ENCODE results near the gene KLHDC3. TPM values are rescaled to one million over a fixed set of nuclear protein-coding genes. Genes with fewer than 3 reads are reported as not detected.

KLHDC3 gene
- total and polyA plus RNA-seq, 9 of the 15 experiments (the other 6 are each of a cell fraction or from before 2014, with no cell fraction given) = 4.5 to 171 (median 107) TPM

DNA sequence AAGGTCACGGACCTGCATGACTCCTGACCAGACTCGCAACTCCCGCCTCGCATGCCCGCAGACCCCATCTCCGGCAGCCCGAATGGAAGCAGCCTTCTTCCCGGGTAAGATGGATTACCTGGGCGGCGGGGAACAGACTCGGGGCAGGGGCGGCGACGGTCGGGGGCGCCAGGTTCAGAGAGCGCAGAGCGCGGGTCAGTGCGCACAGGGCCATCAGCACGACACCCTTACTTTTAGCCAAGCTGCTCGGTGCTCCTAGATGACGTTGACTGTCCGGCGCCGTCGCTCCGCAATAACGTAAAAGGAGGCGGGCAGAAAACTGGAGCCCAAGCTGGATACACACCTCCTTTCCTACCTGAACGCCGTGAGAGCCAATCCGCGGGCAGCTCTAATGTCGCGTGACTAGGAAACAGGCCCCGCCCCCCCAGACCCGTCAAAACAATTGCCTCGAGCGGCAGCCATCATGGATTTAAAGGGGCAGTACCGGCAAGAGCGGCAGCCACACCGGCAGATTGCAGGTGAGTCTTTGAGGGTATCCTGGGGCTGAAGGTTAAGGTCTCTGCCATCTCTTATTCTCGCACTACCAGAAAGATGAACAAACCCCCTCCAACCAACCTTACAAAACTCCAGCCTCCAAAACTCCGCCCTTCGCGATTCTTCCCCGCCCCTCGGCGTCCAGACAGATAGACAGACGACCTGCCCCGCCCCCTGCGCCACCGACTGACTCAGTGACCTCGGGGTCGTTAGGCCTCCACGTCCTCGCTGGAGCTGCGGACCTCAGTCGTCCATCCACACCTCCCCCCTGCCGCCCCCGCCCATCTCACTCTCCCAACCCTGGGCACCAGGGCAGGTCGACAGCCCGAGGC is 45.4 kb downstream of the KLHDC3 start, which contains the start of the genes KLC4 and MRPL2 (continued):
- TF ChIP-seq NELFE (IDR thresholded peaks at IDR 0.05; ENCODE audit: insufficient read depth, insufficient read length) = no peak
- TF ChIP-seq WHSC1 (IDR thresholded peaks at IDR 0.05; ENCODE audit: low read length) = no peak
- no peak for TF ChIP-seq ZC3H8 (IDR thresholded peaks at IDR 0.05)
- peak; percentile 59; the same call in 1 of the 2 replicates for TF ChIP-seq RFX5 (IDR thresholded peaks at IDR 0.05; ENCODE audit: low read depth, low read length)
- TF ChIP-seq LARP7 (IDR thresholded peaks at IDR 0.05) = no peak
- TF ChIP-seq NFRKB (IDR thresholded peaks at IDR 0.05; ENCODE audit: low read depth) = 0 out of 2 replicates have a peak, but pooled peaks have one; percentile 50
- no peak for TF ChIP-seq HOMEZ (CRISPR knock-in tag; IDR thresholded peaks at IDR 0.05)
- no peak for TF ChIP-seq GABPB2 (CRISPR knock-in tag; conservative IDR thresholded peaks at IDR 0.05)
- TF ChIP-seq RBFOX2 (IDR thresholded peaks at IDR 0.05; ENCODE audit: low read depth, low read length) = peak; percentile 96
- no peak for TF ChIP-seq ZBTB5 (IDR thresholded peaks at IDR 0.05)
- TF ChIP-seq RBM15 (IDR thresholded peaks at IDR 0.05; ENCODE audit: insufficient read depth, low read length) = no peak
- TF ChIP-seq, protein P1, sequence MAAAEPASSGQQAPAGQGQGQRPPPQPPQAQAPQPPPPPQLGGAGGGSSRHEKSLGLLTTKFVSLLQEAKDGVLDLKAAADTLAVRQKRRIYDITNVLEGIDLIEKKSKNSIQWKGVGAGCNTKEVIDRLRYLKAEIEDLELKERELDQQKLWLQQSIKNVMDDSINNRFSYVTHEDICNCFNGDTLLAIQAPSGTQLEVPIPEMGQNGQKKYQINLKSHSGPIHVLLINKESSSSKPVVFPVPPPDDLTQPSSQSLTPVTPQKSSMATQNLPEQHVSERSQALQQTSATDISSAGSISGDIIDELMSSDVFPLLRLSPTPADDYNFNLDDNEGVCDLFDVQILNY (CRISPR knock-in tag; IDR thresholded peaks at IDR 0.05) = no peak
- peak; percentile 82 for TF ChIP-seq NCOR1 (IDR thresholded peaks at IDR 0.05)
- no peak for TF ChIP-seq ZFP36 (IDR thresholded peaks at IDR 0.05; ENCODE audit: low read depth, low read length, partially characterized antibody)
- no peak for TF ChIP-seq MCM3 (IDR thresholded peaks at IDR 0.05)
- peak in 1 of 2 experiments; percentile 65 for TF ChIP-seq AFF1 (IDR thresholded peaks at IDR 0.05; ENCODE audit: low read depth in 1 of 2, partially characterized antibody in 2 of 2)
- TF ChIP-seq PRMT5 (CRISPR knock-in tag; IDR thresholded peaks at IDR 0.05) = no peak
- TF ChIP-seq, protein P2, sequence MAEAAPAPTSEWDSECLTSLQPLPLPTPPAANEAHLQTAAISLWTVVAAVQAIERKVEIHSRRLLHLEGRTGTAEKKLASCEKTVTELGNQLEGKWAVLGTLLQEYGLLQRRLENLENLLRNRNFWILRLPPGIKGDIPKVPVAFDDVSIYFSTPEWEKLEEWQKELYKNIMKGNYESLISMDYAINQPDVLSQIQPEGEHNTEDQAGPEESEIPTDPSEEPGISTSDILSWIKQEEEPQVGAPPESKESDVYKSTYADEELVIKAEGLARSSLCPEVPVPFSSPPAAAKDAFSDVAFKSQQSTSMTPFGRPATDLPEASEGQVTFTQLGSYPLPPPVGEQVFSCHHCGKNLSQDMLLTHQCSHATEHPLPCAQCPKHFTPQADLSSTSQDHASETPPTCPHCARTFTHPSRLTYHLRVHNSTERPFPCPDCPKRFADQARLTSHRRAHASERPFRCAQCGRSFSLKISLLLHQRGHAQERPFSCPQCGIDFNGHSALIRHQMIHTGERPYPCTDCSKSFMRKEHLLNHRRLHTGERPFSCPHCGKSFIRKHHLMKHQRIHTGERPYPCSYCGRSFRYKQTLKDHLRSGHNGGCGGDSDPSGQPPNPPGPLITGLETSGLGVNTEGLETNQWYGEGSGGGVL (CRISPR knock-in tag; IDR thresholded peaks at IDR 0.05) = no peak
